ENCODE data around the gene EPHA10. TPM values are rescaled to one million over a fixed set of nuclear protein-coding genes. Genes with fewer than 3 reads are reported as not detected.

EPHA10 gene
- total and polyA plus RNA-seq, 2 experiments from 2014 or later: not detected

DNA sequence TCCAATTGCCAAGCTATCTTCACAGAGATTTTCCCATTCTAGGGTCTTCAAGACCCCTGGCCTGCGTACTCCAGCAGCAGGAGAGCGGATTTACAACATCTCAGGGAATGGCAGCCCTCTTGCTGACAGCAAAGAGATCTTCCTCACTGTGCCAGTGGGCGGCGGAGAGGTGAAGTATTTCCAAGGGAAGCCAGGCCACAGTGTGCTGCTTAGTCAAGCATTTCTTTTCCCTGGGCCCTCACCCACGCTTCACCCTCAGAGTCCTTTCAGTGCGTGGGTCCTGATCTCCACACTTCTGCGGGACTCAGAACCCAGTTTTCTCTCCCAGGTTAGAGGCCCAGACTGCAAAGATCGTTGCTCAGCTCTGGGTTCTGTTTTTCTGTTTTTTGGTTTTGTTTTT lies 59.5 kb downstream of the EPHA10 start:
- peak overlapping the region; percentile 72 for H2AFZ ChIP-seq
- peak overlapping the region; percentile 67 for H3K27ac ChIP-seq
- in situ Hi-C loops (cut with MboI): no loop called here

DNA sequence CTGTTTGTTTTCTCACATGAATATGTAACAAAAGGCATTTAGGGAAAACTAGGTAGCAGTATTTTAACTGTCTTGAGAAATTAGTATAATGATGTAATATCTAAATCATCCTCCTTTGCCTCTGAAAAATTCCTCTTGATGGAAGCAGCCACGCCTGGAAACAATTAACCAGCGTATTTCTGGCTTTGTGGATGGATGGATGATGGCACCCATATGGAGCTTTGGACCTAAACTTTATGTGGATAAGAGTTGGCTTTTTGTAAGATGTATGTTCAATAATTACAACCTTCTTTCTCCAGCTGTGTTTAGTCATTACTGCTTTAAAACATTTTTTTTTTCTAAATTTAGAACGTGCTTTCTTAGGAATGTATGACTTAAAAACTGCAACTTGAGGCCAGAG lies 60.0 kb downstream of the EPHA10 start:
- Histone ChIP-seq H3K9me2 (ENCODE audit: insufficient read depth) (no peaks in the 10 kb centered on the region), H3K9me3 (ENCODE audit: low read depth) (no peaks in the 10 kb centered on the region), H3F3A (ENCODE audit: insufficient read depth) (peaks cover 15% of the 10 kb centered on the region; the same call in 1 of the 2 replicates), H3K9ac (peak overlapping the region; percentile 22), H3K4me3 (0 out of 2 replicates have a peak overlapping the region, but pooled peaks have one; percentile 12), H2AFZ (peak overlapping the region; percentile 72), H3K79me2 (ENCODE audit: insufficient read depth) (no peaks in the 10 kb centered on the region), H3K36me3 (ENCODE audit: low read depth) (no peaks in the 10 kb centered on the region; the same call in 1 of the 2 replicates), H4K20me1 (ENCODE audit: insufficient read depth) (no peaks in the 10 kb centered on the region), H3K27me3 (replicated peaks; ENCODE audit: insufficient read depth) (no peaks in the 10 kb centered on the region), H3K4me1 (ENCODE audit: insufficient read depth) (peaks cover 11% of the 10 kb centered on the region), H3K27ac (peak overlapping the region; percentile 67), H3K4me2 (ENCODE audit: unreplicated experiment) (peak overlapping the region; percentile 17)
- DNase-seq: peak; percentile 68
- in situ Hi-C loops (cut with MboI): no loop called here
- TF ChIP-seq EZH2phosphoT487 (IDR thresholded peaks at IDR 0.05; ENCODE audit: insufficient read depth, low read depth) (no peak), EZH2 (IDR thresholded peaks at IDR 0.05; ENCODE audit: insufficient read depth, poor library complexity, severe bottlenecking) (no peak)
- 17 to 18% methylated on average over 3 of the region's 3 CpGs for WGBS, 2 experiments (ENCODE audit: low coverage in 1 of 2, low lambda C conversion rate in 2 of 2, missing lambda C conversion rate in 2 of 2)

More for the DNA sequence above, 59.5 kb downstream of the EPHA10 start:
- H3K9me3 ChIP-seq (ENCODE audit: low read depth): no peaks in the 10 kb centered on the region
- no peaks in the 10 kb centered on the region for H3K79me2 ChIP-seq (ENCODE audit: insufficient read depth)
- no peaks in the 10 kb centered on the region for H4K20me1 ChIP-seq (ENCODE audit: insufficient read depth)
- no peaks in the 10 kb centered on the region for H3K9me2 ChIP-seq (ENCODE audit: insufficient read depth)
- peaks cover 15% of the 10 kb centered on the region; the same call in 1 of the 2 replicates for H3F3A ChIP-seq (ENCODE audit: insufficient read depth)
- H3K4me3 ChIP-seq: 0 out of 2 replicates have a peak overlapping the region, but pooled peaks have one; percentile 12
- H3K4me1 ChIP-seq (ENCODE audit: insufficient read depth): peaks cover 11% of the 10 kb centered on the region
- peak overlapping the region; percentile 22; the same call in 1 of the 2 replicates for H3K9ac ChIP-seq
- H3K4me2 ChIP-seq (ENCODE audit: unreplicated experiment): peak overlapping the region; percentile 17
- DNase-seq: peak; percentile 67
- TF ChIP-seq EZH2 (IDR thresholded peaks at IDR 0.05; ENCODE audit: insufficient read depth, poor library complexity, severe bottlenecking): no peak
- TF ChIP-seq EZH2phosphoT487 (IDR thresholded peaks at IDR 0.05; ENCODE audit: insufficient read depth, low read depth): no peak
- no peaks in the 10 kb centered on the region for H3K27me3 ChIP-seq (replicated peaks; ENCODE audit: insufficient read depth)
- no peaks in the 10 kb centered on the region; the same call in 1 of the 2 replicates for H3K36me3 ChIP-seq (ENCODE audit: low read depth)
- 46% methylated on average over 8 of the region's 8 CpGs for WGBS, 2 experiments (ENCODE audit: low coverage in 1 of 2, low lambda C conversion rate in 2 of 2, missing lambda C conversion rate in 2 of 2)

DNA sequence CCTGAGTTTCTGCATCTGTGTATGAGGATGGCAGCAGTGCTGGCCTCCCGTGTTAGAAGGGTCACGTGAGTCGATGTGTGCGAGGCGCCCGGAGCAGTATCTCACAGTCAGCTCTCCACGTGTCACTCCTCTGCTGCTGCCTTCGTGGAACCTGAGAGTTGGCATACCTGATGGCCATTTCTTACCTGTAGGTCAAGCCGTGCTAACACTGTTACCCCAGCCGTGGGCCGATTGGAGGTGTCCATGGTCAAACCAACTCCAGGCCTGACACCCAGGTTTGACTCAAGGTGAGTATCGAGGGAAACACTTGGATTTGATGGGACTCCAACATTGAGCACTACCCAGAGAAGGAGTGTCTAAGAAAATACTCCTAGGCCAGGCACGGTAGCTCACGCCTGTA lies 61.9 kb downstream of the EPHA10 start:
- Histone ChIP-seq H3K36me3 (ENCODE audit: low read depth) (no peaks in the 10 kb centered on the region), H3K27me3 (replicated peaks; ENCODE audit: insufficient read depth) (no peaks in the 10 kb centered on the region), H3K9me2 (ENCODE audit: insufficient read depth) (no peaks in the 10 kb centered on the region), H3F3A (ENCODE audit: insufficient read depth) (peaks cover 15% of the 10 kb centered on the region; the same call in 1 of the 2 replicates), H3K4me3 (no peak overlapping the region), H3K27ac (no peak overlapping the region), H3K9me3 (ENCODE audit: low read depth) (no peaks in the 10 kb centered on the region), H2AFZ (no peak overlapping the region), H3K4me1 (ENCODE audit: insufficient read depth) (peaks cover 11% of the 10 kb centered on the region), H4K20me1 (ENCODE audit: insufficient read depth) (no peaks in the 10 kb centered on the region), H3K4me2 (ENCODE audit: unreplicated experiment) (no peak overlapping the region), H3K79me2 (ENCODE audit: insufficient read depth) (no peaks in the 10 kb centered on the region), H3K9ac (no peak overlapping the region)
- TF ChIP-seq EZH2 (IDR thresholded peaks at IDR 0.05; ENCODE audit: insufficient read depth, poor library complexity, severe bottlenecking): no peak
- no peak for TF ChIP-seq EZH2phosphoT487 (IDR thresholded peaks at IDR 0.05; ENCODE audit: insufficient read depth, low read depth)
- in situ Hi-C loops (cut with MboI): no loop called here
- WGBS, 2 experiments (ENCODE audit: low coverage in 1 of 2, low lambda C conversion rate in 2 of 2, missing lambda C conversion rate in 2 of 2): 95 to 98% methylated on average over 14 of the region's 14 CpGs
- no peak for DNase-seq

DNA sequence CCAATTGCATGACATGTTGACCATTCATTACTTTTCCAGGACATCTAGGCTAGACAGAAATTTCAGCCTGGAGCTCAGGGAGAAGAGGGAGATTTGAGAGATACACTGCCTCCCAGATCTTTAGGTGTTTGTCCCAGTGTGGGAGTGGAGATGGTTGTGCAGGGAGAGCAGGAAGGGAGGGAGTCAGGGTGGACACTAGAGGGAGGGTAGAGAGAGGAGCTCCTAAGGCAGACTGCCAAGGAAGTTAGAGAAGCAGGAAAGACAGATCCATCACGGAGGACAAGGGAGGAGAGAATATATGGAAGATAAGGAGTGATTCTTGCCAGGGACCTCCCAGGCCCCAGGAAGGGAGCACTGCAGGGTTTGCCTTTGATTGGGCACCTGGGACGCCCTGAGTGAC lies 63.9 kb downstream of the EPHA10 start:
- WGBS, 2 experiments (ENCODE audit: low coverage in 1 of 2, low lambda C conversion rate in 2 of 2, missing lambda C conversion rate in 2 of 2): 82 to 92% methylated on average over 2 of the region's 2 CpGs

More for the DNA sequence above, 63.9 kb downstream of the EPHA10 start:
- in situ Hi-C loops (cut with MboI): no loop called here
- H3K9ac ChIP-seq: no peak overlapping the region
- no peaks in the 10 kb centered on the region for H3K9me2 ChIP-seq (ENCODE audit: insufficient read depth)
- no peak overlapping the region for H2AFZ ChIP-seq
- no peak for DNase-seq
- H3K27ac ChIP-seq: no peak overlapping the region
- no peak overlapping the region for H3K4me3 ChIP-seq
- H3K9me3 ChIP-seq (ENCODE audit: low read depth): no peaks in the 10 kb centered on the region
- TF ChIP-seq EZH2phosphoT487 (IDR thresholded peaks at IDR 0.05; ENCODE audit: insufficient read depth, low read depth) (no peak), EZH2 (IDR thresholded peaks at IDR 0.05; ENCODE audit: insufficient read depth, poor library complexity, severe bottlenecking) (no peak)
- H3K4me2 ChIP-seq (ENCODE audit: unreplicated experiment): no peak overlapping the region
- H3K27me3 ChIP-seq (replicated peaks; ENCODE audit: insufficient read depth): no peaks in the 10 kb centered on the region
- peaks cover 15% of the 10 kb centered on the region; the same call in 1 of the 2 replicates for H3F3A ChIP-seq (ENCODE audit: insufficient read depth)
- H3K36me3 ChIP-seq (ENCODE audit: low read depth): no peaks in the 10 kb centered on the region
- no peaks in the 10 kb centered on the region for H4K20me1 ChIP-seq (ENCODE audit: insufficient read depth)
- H3K4me1 ChIP-seq (ENCODE audit: insufficient read depth): peaks cover 11% of the 10 kb centered on the region
- H3K79me2 ChIP-seq (ENCODE audit: insufficient read depth): peaks cover 3% of the 10 kb centered on the region; the same call in 1 of the 2 replicates
